Testis (tissue), 3 donors: ENCODE measurements around the gene G6PC2. TPM values are rescaled to one million over a fixed set of nuclear protein-coding genes. Genes with fewer than 3 reads are reported as not detected.

Experiments
- DNase-seq: peaks from one replicate; pipeline ENCODE4 v3.0.0-alpha.2; 2019
- H3K27ac ChIP-seq, 2 donors: fragments of 200-600 bp; sonication (generic); one replicate each; pipeline ENCODE4 v1.5.1; 2019
- H3K27me3 ChIP-seq: fragments of 200-600 bp; sonication (generic); one replicate; pipeline ENCODE4 v1.5.1; 2019
- H3K36me3 ChIP-seq: fragments of 200-600 bp; sonication (generic); one replicate; pipeline ENCODE4 v1.5.1; 2017; ENCODE audit warnings: low read depth; ENCODE audit errors: missing control alignments
- H3K4me1 ChIP-seq: fragments of 200-600 bp; sonication (generic); one replicate; pipeline ENCODE4 v1.5.1; 2019
- H3K4me3 ChIP-seq, 2 donors: fragments of 200-600 bp; sonication (generic); one replicate each; pipeline ENCODE4 v1.5.1; 2017 to 2019
- H3K9me3 ChIP-seq: fragments of 200-600 bp; sonication (generic); one replicate; pipeline ENCODE4 v1.5.1; 2017
- CTCF ChIP-seq, 3 experiments: fragments of 450-650 bp in 2 of 3; fragments of 200-600 bp in 1 of 3; sonication (generic) in 1 of 3; IDR thresholded peaks; one replicate each; pipeline ENCODE4 v1.5.1; 2016 to 2019; ENCODE audit warnings: antibody characterized with exemption in 3 of 3, mild to moderate bottlenecking in 2 of 3, moderate library complexity in 1 of 3
- POLR2A ChIP-seq: fragments of 450-650 bp; IDR thresholded peaks from one replicate; pipeline ENCODE4 v1.6.1; 2017; ENCODE audit warnings: antibody characterized with exemption, mild to moderate bottlenecking, moderate library complexity
- WGBS, 2 donors: methylation state at CpG; one replicate each; pipeline ENCODE4 v1.1.5; 2018; 5-methylcytosine and 5-hydroxymethylcytosine counted together
- intact Hi-C: fragments of 100-400 bp; cut with DNase I; formaldehyde crosslinking; loops from one replicate; pipeline ENCODE4 v1.15.1; 2023; ENCODE audit warnings: low total_unique reads
- polyA plus RNA-seq: library from polyadenylated mRNA; stranded (reverse); fragments of 350-450 nt; fragmentation: Illumina TruSeq; extraction: RNeasy Lipid Tissue Mini Kit (QIAGEN cat#74804); gene quantifications from one replicate; pipeline ENCODE4 v1.2.3, GENCODE V29; 2014; ENCODE audit warnings: low read depth, low replicate concordance; ENCODE audit not compliant: insufficient read depth
- total RNA-seq, 2 donors: library from RNA; depleted of rRNA; stranded (reverse); fragments of >200 nt; gene quantifications; one replicate each; pipeline ENCODE4 v1.2.3, GENCODE V29; 2016

G6PC2 gene
- total and polyA plus RNA-seq, 3 donors from 2014 or later = 1.1 to 2.5 (median 2.4) TPM

- intact Hi-C loops = no loop called here
- DNase-seq = no peak
- no peaks in the 10 kb centered on the region for H3K4me1 ChIP-seq
- 89 to 95% methylated on average over 1 of the region's 1 CpG for WGBS, 2 donors
- no peak overlapping the region for H3K4me3 ChIP-seq
- H3K9me3 ChIP-seq = no peaks in the 10 kb centered on the region
- no peaks in the 10 kb centered on the region for H3K36me3 ChIP-seq
- no peak for TF ChIP-seq CTCF (IDR thresholded peaks at IDR 0.05)
- no peak for TF ChIP-seq POLR2A
- no peaks in the 10 kb centered on the region for H3K27me3 ChIP-seq
- H3K27ac ChIP-seq = no peak overlapping the region
Observed at GRCh38 chr2:168884975-168885374, 16.1 kb upstream of the G6PC2 start.

GRCh38 chr2:168889635-168890005 is 11.5 kb upstream of the G6PC2 start:
- intact Hi-C loops = no loop called here
- H3K4me3 ChIP-seq = peak overlapping the region in 1 of 2 donors; percentile 65
- no peak for TF ChIP-seq POLR2A
- no peak for TF ChIP-seq CTCF (IDR thresholded peaks at IDR 0.05)
- no peaks in the 10 kb centered on the region for H3K36me3 ChIP-seq
- no peaks in the 10 kb centered on the region for H3K4me1 ChIP-seq
- WGBS, 2 donors = 32 to 39% methylated on average over 3 of the region's 3 CpGs
- no peak overlapping the region for H3K27ac ChIP-seq
- no peaks in the 10 kb centered on the region for H3K9me3 ChIP-seq
- DNase-seq = no peak
- H3K27me3 ChIP-seq = no peaks in the 10 kb centered on the region

- Histone ChIP-seq H3K9me3 (no peaks in the 10 kb centered on the region), H3K4me1 (no peaks in the 10 kb centered on the region), H3K27ac (no peak within 1 kb of the TSS), H3K4me3 (peak within 1 kb of the TSS; percentile 53 to 65), H3K27me3 (no peaks in the 10 kb centered on the region), H3K36me3 (no peaks in the 10 kb centered on the region)
- WGBS, 2 donors = 1 to 2% methylated on average over 35 to 37 of the region's 38 CpGs
- TF ChIP-seq CTCF (IDR thresholded peaks at IDR 0.05) (peak in 1 of 3 experiments; percentile 19), POLR2A (no peak)
- DNase-seq = peak; percentile 93
- intact Hi-C loops = no loop called here
Observed at GRCh38 chr2:168890006-168890782, 10.9 kb upstream of the G6PC2 start, which contains the start of gene SPC25. TSS of gene SPC25 (minus strand) at chr2:168890430. CDS start at chr2:168889519, 911 bp downstream.

- no peak for DNase-seq
- Histone ChIP-seq H3K27ac (no peak overlapping the region), H3K27me3 (no peaks in the 10 kb centered on the region), H3K4me3 (no peak overlapping the region), H3K36me3 (no peaks in the 10 kb centered on the region), H3K9me3 (no peaks in the 10 kb centered on the region), H3K4me1 (no peaks in the 10 kb centered on the region)
- TF ChIP-seq POLR2A (no peak), CTCF (IDR thresholded peaks at IDR 0.05) (no peak)
- intact Hi-C loops = no loop called here
- WGBS, 2 donors = 62 to 100% methylated on average over 3 of the region's 3 CpGs
Observed at GRCh38 chr2:168892327-168892726, 8.8 kb upstream of the G6PC2 start.

GRCh38 chr2:168894101-168894500 is 7.0 kb upstream of the G6PC2 start:
- intact Hi-C loops = no loop called here
- H3K4me1 ChIP-seq = no peaks in the 10 kb centered on the region
- no peaks in the 10 kb centered on the region for H3K27me3 ChIP-seq
- H3K27ac ChIP-seq = no peak overlapping the region
- no peaks in the 10 kb centered on the region for H3K9me3 ChIP-seq
- DNase-seq = no peak
- WGBS, 2 donors = 85 to 92% methylated on average over 1 of the region's 1 CpG
- H3K4me3 ChIP-seq = no peak overlapping the region
- H3K36me3 ChIP-seq = no peaks in the 10 kb centered on the region
- TF ChIP-seq POLR2A (no peak), CTCF (IDR thresholded peaks at IDR 0.05) (no peak)
